ENCODE data around the gene CCL7.

Gene CCL7

DNA sequence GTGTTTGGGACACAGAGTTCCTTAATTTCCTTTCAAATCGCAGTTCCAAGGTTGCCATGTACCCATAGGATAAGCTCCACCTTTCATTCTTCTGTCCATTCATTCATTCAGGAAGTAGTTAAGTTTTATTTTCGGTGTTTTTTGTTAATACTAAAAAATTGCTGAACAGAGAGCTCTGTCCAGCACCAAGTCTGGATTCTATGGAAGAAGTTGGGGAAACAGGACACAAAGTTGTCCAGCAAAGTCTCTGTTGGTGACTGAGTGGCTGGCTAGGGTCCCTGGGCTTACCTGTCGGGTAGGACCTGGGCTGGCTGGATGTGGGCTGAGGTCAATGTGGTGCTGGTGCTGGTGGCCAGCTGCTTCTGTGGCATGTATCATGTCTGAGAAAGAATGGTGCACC, 32.6 kb upstream of the CCL7 start:
- no peaks in the 10 kb centered on the region for H3K4me1 ChIP-seq
- no peaks in the 10 kb centered on the region for H3K36me3 ChIP-seq (ENCODE audit: control insufficient read depth, insufficient read depth, low read length)
- H3K9me3 ChIP-seq (ENCODE audit: control insufficient read depth, low read length) = no peaks in the 10 kb centered on the region
- H3K79me2 ChIP-seq = no peaks in the 10 kb centered on the region
- no peak overlapping the region for H3K27ac ChIP-seq
- H3K4me2 ChIP-seq (ENCODE audit: low read length) = no peak overlapping the region
- no peak overlapping the region for H2AFZ ChIP-seq
- TF ChIP-seq, protein P1, sequence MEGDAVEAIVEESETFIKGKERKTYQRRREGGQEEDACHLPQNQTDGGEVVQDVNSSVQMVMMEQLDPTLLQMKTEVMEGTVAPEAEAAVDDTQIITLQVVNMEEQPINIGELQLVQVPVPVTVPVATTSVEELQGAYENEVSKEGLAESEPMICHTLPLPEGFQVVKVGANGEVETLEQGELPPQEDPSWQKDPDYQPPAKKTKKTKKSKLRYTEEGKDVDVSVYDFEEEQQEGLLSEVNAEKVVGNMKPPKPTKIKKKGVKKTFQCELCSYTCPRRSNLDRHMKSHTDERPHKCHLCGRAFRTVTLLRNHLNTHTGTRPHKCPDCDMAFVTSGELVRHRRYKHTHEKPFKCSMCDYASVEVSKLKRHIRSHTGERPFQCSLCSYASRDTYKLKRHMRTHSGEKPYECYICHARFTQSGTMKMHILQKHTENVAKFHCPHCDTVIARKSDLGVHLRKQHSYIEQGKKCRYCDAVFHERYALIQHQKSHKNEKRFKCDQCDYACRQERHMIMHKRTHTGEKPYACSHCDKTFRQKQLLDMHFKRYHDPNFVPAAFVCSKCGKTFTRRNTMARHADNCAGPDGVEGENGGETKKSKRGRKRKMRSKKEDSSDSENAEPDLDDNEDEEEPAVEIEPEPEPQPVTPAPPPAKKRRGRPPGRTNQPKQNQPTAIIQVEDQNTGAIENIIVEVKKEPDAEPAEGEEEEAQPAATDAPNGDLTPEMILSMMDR (IDR thresholded peaks at IDR 0.05) = no peak
- H3K4me3 ChIP-seq (ENCODE audit: low read depth, low read length) = no peak overlapping the region
- no peak overlapping the region for H3K9ac ChIP-seq
- H3K27me3 ChIP-seq (ENCODE audit: control insufficient read depth, insufficient read depth, low read length) = no peaks in the 10 kb centered on the region

DNA sequence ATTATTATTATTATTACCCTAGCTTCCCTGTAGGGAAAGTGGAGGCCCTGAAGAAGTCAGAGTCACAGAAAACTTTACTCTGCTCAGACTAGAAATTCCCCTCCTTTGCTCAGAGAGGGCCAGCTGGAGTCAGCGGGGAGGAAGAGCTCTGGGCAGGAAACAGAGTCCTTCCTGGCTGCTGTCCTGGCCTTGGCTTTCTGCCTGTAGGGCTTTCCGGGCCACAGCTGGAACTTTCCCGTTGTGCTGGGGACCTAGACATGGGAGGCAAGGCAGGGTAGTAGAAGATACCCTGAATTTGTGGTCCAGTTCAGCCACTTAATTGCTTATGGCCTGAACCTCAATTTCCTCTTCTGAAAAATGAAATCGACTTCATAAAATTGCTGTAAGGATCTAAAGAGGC, 29.0 kb upstream of the CCL7 start:
- Histone ChIP-seq H3K27me3 (ENCODE audit: control insufficient read depth, insufficient read depth, low read length) (no peaks in the 10 kb centered on the region), H3K27ac (no peak overlapping the region), H3K9ac (no peak overlapping the region), H3K36me3 (ENCODE audit: control insufficient read depth, insufficient read depth, low read length) (no peaks in the 10 kb centered on the region), H3K4me3 (ENCODE audit: low read depth, low read length) (no peak overlapping the region), H2AFZ (no peak overlapping the region), H3K79me2 (no peaks in the 10 kb centered on the region), H3K9me3 (ENCODE audit: control insufficient read depth, low read length) (no peaks in the 10 kb centered on the region), H3K4me2 (ENCODE audit: low read length) (no peak overlapping the region), H3K4me1 (no peaks in the 10 kb centered on the region)
- TF ChIP-seq, protein P1 (IDR thresholded peaks at IDR 0.05) = no peak

GRCh38 chr17:34242587-34243363, 27.2 kb upstream of the CCL7 start:
- Histone ChIP-seq H3K27ac (no peak overlapping the region), H3K4me2 (ENCODE audit: low read length) (no peak overlapping the region), H3K4me3 (ENCODE audit: low read depth, low read length) (no peak overlapping the region), H3K27me3 (ENCODE audit: control insufficient read depth, insufficient read depth, low read length) (no peaks in the 10 kb centered on the region), H3K9ac (no peak overlapping the region), H3K36me3 (ENCODE audit: control insufficient read depth, insufficient read depth, low read length) (no peaks in the 10 kb centered on the region), H3K4me1 (no peaks in the 10 kb centered on the region), H2AFZ (no peak overlapping the region), H3K9me3 (ENCODE audit: control insufficient read depth, low read length) (no peaks in the 10 kb centered on the region), H3K79me2 (no peaks in the 10 kb centered on the region)
- TF ChIP-seq, protein P1 (IDR thresholded peaks at IDR 0.05) = no peak

DNA sequence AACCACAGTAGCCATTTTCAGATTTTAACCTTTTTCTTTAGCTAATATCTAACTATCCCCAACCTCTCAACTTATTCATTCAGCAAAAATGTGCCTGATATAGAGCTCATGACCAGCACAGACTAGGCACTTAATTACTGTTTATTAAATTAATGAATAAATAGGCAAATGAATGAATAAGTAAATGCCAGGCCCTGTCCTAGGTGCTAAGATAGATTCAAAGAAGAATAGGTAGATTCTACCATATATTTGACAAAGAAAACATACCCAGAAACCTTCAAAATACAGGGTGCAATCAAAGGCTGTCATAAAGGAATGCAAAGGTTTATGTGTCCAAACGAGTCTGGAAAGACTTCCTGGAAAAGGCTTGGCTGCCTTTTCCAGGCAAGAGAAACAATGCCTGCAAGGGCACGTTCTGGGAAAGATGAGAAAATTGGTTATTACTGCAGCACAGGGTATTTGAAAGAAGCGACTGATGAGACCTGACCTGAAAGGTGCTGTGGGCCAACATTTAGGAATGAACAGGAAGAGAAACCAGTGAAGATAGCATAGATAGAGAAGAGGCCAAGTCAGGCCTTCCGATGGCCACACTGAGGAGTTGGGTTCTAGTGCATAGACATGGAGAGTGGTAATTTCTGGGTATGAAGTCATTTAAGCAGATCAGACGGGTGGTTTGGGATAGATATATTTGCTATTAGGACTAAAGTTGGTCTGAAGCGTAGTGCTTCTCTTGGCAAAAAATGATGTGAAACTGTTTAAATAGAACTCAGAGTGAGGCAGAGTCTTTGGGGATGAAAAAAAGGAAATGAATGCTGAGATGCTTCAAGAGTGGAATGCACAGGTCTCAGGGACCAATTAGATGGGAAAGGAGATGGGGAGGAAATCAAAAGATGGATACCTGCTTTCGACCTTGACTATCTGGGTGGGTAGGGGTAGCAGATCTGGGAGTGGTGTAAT, 26.4 kb upstream of the CCL7 start:
- Histone ChIP-seq H3K9ac (no peak overlapping the region), H3K4me2 (ENCODE audit: low read length) (no peak overlapping the region), H3K4me3 (ENCODE audit: low read depth, low read length) (no peak overlapping the region), H3K4me1 (no peaks in the 10 kb centered on the region), H2AFZ (no peak overlapping the region), H3K9me3 (ENCODE audit: control insufficient read depth, low read length) (no peaks in the 10 kb centered on the region), H3K27me3 (ENCODE audit: control insufficient read depth, insufficient read depth, low read length) (no peaks in the 10 kb centered on the region), H3K27ac (no peak overlapping the region), H3K79me2 (no peaks in the 10 kb centered on the region), H3K36me3 (ENCODE audit: control insufficient read depth, insufficient read depth, low read length) (no peaks in the 10 kb centered on the region)
- TF ChIP-seq, protein P1 (IDR thresholded peaks at IDR 0.05) = no peak
